ENCODE measurements around the gene CATSPER1.
A peak's percentile ranks its signal among the peaks of the same experiment; 100 is the strongest.

CATSPER1 gene

GRCh38 chr11:66026017-66026529, at the start of gene CATSPER1:
TSS of gene CATSPER1 (minus strand) at chr11:66026479. CDS start at chr11:66026379, 100 bp downstream.
- no peak within 1 kb of the TSS for H3K4me3 ChIP-seq (ENCODE audit: low read length)
- TF ChIP-seq CTCF (conservative IDR thresholded peaks at IDR 0.05; ENCODE audit: low read depth, low read length) = no peak
- no peak for DNase-seq (ENCODE audit: low read depth)

GRCh38 chr11:66075273-66075672, 49.0 kb upstream of the CATSPER1 start:
- no peak for TF ChIP-seq CTCF (conservative IDR thresholded peaks at IDR 0.05; ENCODE audit: low read depth, low read length)
- H3K4me3 ChIP-seq (ENCODE audit: low read length) = no peak overlapping the region
- no peak for DNase-seq (ENCODE audit: low read depth)

- no peak for TF ChIP-seq CTCF (conservative IDR thresholded peaks at IDR 0.05; ENCODE audit: low read depth, low read length)
- H3K4me3 ChIP-seq (ENCODE audit: low read length) = no peak overlapping the region
- no peak for DNase-seq (ENCODE audit: low read depth)
These were observed 47.4 kb upstream of the CATSPER1 start for GRCh38 chr11:66073669-66074068.

DNA sequence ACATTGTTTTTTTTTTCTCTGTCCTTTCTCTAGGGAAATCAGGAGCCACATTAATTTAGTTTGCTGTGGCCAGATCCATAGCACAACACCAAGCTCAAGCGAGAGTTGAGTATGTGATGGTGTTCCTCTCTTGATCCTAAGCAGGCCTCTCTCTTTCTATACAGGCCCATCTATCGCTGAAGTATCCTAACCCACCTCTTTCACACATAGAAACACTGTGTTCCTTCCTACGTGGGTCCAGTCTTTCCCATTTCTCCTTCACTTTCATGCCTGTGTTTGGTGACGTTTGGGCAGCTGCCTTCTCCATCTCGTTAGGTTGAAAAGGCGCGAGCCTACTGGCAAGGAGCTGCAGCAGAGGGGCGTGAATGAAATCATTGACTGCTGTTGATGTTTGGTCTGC, 46.2 kb upstream of the CATSPER1 start:
- H3K4me3 ChIP-seq (ENCODE audit: low read length) = no peak overlapping the region
- no peak for DNase-seq (ENCODE audit: low read depth)
- no peak for TF ChIP-seq CTCF (conservative IDR thresholded peaks at IDR 0.05; ENCODE audit: low read depth, low read length)

GRCh38 chr11:66072081-66072480, 45.8 kb upstream of the CATSPER1 start:
- TF ChIP-seq CTCF (conservative IDR thresholded peaks at IDR 0.05; ENCODE audit: low read depth, low read length) = no peak
- H3K4me3 ChIP-seq (ENCODE audit: low read length) = no peak overlapping the region
- no peak for DNase-seq (ENCODE audit: low read depth)

DNA sequence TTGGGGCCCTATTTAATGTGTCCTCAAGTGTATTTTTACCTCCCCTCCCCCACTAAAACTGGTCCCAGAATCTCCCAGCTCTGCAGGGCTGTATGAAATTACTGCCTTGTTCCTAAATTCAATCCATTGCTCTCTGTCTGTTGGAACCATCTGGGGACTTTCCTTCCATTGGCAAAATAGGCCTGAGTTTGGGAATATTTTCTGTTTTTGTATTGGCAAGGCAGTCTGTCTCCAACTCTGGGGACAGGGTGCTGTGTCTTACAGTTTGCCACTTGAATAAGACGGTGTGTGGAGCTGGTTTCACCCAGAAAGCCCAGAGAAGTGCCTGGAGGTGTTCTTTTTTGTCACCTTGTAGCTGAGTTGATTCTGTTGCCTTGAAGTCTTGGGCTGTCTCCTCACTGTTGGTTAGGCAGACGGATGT, 45.1 kb upstream of the CATSPER1 start:
- H3K4me3 ChIP-seq (ENCODE audit: low read length) = peak overlapping the region; percentile 63
- DNase-seq (ENCODE audit: low read depth) = no peak
- no peak for TF ChIP-seq CTCF (conservative IDR thresholded peaks at IDR 0.05; ENCODE audit: low read depth, low read length)

- TF ChIP-seq CTCF (conservative IDR thresholded peaks at IDR 0.05; ENCODE audit: low read depth, low read length) = no peak
- H3K4me3 ChIP-seq (ENCODE audit: low read length) = peak overlapping the region; percentile 63
- DNase-seq (ENCODE audit: low read depth) = no peak
These were observed 44.5 kb upstream of the CATSPER1 start for GRCh38 chr11:66070604-66071380.
